Transverse colon (tissue), 4 donors: ENCODE results near the gene KCTD16.

Experiments used
- EP300 ChIP-seq: sonication (generic); formaldehyde crosslinking; IDR thresholded peaks from one replicate; pipeline ENCODE4 v1.6.1; 2017; ENCODE audit warnings: antibody characterized with exemption, low read depth
- POLR2A ChIP-seq: fragments of 450-650 bp; IDR thresholded peaks from one replicate; pipeline ENCODE4 v1.6.1; 2016; ENCODE audit warnings: antibody characterized with exemption, mild to moderate bottlenecking, moderate library complexity
- POLR2AphosphoS5 ChIP-seq, 3 donors: sonication (generic); formaldehyde crosslinking; IDR thresholded peaks; one replicate each; pipeline ENCODE4 v1.6.1; 2016; ENCODE audit warnings: antibody characterized with exemption in 3 of 3
- TF ChIP-seq, protein P1 (sequence below), 5 experiments: fragments of 200-600 bp in 3 of 5; fragments of 450-650 bp in 2 of 5; sonication (generic) in 3 of 5; IDR thresholded peaks; 1 replicate in 2 of 5; 2 replicates in 3 of 5; pipeline ENCODE4 v1.5.1; 2016 to 2017; ENCODE audit warnings: antibody characterized with exemption in 5 of 5, inconsistent platforms in 3 of 5, mild to moderate bottlenecking in 2 of 5, moderate library complexity in 1 of 5

DNA sequence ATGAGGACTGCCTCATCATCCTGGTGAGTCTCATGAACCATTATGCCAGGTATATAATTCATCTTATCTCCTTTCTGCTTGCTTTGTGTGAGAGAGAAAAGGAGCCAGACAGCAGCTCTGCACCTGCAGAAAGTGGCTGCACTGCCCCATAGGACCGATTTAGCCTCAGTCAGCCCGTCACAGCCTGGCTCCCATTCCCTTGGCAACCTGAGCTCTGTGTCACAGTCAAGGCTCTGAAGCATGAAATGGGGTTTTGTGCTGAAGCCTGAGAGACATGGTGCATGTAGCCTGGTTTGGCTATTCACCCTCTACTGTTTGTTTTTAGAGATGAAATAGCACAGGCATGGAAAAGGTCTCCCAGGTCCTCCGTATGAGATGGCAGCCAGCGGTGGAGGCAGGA is 198.3 kb downstream of the KCTD16 start:
- TF ChIP-seq POLR2A: no peak
- TF ChIP-seq, protein P1, sequence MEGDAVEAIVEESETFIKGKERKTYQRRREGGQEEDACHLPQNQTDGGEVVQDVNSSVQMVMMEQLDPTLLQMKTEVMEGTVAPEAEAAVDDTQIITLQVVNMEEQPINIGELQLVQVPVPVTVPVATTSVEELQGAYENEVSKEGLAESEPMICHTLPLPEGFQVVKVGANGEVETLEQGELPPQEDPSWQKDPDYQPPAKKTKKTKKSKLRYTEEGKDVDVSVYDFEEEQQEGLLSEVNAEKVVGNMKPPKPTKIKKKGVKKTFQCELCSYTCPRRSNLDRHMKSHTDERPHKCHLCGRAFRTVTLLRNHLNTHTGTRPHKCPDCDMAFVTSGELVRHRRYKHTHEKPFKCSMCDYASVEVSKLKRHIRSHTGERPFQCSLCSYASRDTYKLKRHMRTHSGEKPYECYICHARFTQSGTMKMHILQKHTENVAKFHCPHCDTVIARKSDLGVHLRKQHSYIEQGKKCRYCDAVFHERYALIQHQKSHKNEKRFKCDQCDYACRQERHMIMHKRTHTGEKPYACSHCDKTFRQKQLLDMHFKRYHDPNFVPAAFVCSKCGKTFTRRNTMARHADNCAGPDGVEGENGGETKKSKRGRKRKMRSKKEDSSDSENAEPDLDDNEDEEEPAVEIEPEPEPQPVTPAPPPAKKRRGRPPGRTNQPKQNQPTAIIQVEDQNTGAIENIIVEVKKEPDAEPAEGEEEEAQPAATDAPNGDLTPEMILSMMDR (IDR thresholded peaks at IDR 0.05): no peak
- no peak for TF ChIP-seq POLR2AphosphoS5 (IDR thresholded peaks at IDR 0.05)
- TF ChIP-seq EP300: no peak
